Cardiac ventricle fibroblast (primary cell): ENCODE results near the gene CCNDBP1. TPM values are rescaled to one million over a fixed set of nuclear protein-coding genes. Genes with fewer than 3 reads are reported as not detected.

Source experiments
- total RNA-seq: library from RNA; depleted of rRNA; stranded (reverse); fragments of >200 nt; gene quantifications from 2 replicates; pipeline ENCODE4 v1.2.3, GENCODE V29; 2015

CCNDBP1 gene
- total RNA-seq = 22.6 and 26.0 TPM in 2 replicates

DNA sequence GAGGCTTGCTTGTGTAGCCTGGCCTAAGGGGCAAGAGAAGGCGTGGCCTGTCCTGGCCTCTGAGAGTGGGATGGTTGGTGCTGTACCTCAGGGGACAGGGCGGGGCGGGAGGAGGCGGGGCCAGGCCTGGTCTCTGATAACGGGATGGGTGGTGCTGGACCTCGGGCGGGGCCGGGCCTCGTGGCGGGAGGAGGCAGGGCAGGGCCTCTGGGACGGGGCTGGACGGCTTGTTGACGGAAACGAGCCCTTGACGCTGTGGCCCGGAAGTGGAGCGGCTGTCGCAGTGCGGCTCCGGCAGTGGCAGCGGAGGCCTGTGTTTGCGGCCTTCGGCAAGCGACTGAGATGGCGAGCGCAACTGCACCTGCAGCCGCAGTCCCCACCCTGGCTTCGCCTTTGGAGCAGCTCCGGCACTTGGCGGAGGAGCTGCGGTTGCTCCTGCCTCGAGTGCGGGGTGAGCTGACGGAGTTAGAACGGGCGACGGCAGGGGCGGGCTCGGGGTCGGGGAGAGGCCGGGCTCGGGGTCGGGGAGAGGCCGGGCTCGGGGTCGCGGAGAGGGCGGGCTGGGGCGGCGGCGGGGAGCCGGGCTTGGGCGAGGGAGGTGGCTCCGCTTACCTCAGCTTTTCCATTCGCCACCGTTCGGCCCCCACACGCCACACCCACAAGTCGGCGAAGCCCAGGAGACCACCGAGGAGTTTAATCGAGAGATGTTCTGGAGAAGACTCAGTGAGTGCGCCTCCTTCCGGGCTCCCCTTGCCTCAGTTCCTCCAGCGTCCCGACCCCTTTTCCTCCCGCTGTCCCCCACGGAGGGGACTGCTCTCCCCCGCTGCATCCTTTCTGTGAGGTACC lies at the start of gene CCNDBP1:
CCNDBP1 (plus strand) TSS at position 247 of the 846 bp plus-strand sequence; CDS start at position 343, 96 bp downstream.

DNA sequence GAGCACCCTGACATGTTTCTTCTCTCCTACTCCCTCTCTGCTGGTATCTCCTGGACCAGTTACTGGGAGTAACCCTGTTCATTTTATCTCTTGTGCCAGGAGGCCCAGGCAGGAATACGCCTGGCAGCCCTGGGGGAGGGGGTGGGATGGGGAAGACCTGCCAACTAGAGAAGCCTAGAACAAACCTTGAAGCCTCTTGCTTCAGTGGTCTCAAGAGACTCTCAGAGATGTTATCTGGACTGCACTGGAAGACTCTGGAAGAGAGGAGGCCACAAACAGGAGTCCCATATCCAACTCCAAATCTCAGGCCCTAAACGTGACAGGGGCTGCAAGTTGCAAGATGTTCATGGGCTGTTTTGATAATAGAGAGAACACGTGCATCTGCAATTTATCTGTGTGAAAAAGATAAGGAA lies 35.8 kb downstream of the CCNDBP1 start, which contains the start of gene EPB42:
EPB42 (minus strand) TSS at position 28 of the 413 bp plus-strand sequence. CDS start 193 bp downstream, outside the sequence.

Other genes with a start within 250 kb of the CCNDBP1 start
- 12.4 and 12.5 TPM in 2 replicates for gene UBR1, start 79.4 kb upstream of the CCNDBP1 start, total RNA-seq
- 2.1 and 2.7 TPM in 2 replicates for gene TMEM62, start 51.8 kb upstream of the CCNDBP1 start, total RNA-seq
- not detected in 2 replicates for gene EPB42, start 35.6 kb downstream of the CCNDBP1 start, total RNA-seq
- not detected in 2 replicates for gene TGM5, start 81.5 kb downstream of the CCNDBP1 start, total RNA-seq
- not detected in 2 replicates for gene TGM7, start 116.9 kb downstream of the CCNDBP1 start, total RNA-seq
- 2.7 and 5.4 TPM in 2 replicates for gene LCMT2, start 145.2 kb downstream of the CCNDBP1 start, total RNA-seq
- gene ZSCAN29, start 185.6 kb downstream of the CCNDBP1 start, total RNA-seq = 12.4 and 18.7 TPM in 2 replicates
- 10.0 and 11.8 TPM in 2 replicates for gene TUBGCP4, start 185.7 kb downstream of the CCNDBP1 start, total RNA-seq